ENCODE data around the gene MYORG.

DNA sequence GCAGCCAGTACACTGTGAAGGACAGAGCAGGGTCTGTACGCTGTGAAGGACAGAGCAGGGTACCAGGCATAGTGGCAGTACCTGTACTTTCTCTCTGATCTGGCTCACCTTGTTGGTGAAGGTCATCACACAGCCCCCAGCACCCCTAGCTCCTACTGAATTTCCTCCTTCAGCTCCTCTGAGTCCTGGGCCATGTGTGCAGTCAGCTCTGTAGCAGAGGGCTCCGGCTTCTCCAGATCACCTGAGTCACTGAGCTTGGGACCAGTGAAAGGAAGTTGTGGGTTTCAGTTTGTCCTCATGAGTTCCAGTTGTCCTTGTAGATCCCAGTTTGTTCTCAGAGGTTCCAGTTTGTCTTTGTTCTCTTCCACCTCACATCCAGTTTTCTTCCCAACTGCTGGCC, 41.8 kb downstream of the MYORG start:
- TF ChIP-seq, protein P1, sequence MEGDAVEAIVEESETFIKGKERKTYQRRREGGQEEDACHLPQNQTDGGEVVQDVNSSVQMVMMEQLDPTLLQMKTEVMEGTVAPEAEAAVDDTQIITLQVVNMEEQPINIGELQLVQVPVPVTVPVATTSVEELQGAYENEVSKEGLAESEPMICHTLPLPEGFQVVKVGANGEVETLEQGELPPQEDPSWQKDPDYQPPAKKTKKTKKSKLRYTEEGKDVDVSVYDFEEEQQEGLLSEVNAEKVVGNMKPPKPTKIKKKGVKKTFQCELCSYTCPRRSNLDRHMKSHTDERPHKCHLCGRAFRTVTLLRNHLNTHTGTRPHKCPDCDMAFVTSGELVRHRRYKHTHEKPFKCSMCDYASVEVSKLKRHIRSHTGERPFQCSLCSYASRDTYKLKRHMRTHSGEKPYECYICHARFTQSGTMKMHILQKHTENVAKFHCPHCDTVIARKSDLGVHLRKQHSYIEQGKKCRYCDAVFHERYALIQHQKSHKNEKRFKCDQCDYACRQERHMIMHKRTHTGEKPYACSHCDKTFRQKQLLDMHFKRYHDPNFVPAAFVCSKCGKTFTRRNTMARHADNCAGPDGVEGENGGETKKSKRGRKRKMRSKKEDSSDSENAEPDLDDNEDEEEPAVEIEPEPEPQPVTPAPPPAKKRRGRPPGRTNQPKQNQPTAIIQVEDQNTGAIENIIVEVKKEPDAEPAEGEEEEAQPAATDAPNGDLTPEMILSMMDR (IDR thresholded peaks at IDR 0.05; ENCODE audit: low read depth, low read length, missing input control): no peak
- TF ChIP-seq HNF4A (conservative IDR thresholded peaks at IDR 0.05) (no peak), TAF1 (conservative IDR thresholded peaks at IDR 0.05) (no peak), RAD21 (IDR thresholded peaks at IDR 0.05) (no peak), JUND (IDR thresholded peaks at IDR 0.05) (no peak), HNF4G (IDR thresholded peaks at IDR 0.05) (no peak), MAX (IDR thresholded peaks at IDR 0.05) (no peak), RXRA (IDR thresholded peaks at IDR 0.05) (no peak), EGR1 (IDR thresholded peaks at IDR 0.05; ENCODE audit: low read depth in 2 of 2) (no peak)
- TF ChIP-seq, protein P2, sequence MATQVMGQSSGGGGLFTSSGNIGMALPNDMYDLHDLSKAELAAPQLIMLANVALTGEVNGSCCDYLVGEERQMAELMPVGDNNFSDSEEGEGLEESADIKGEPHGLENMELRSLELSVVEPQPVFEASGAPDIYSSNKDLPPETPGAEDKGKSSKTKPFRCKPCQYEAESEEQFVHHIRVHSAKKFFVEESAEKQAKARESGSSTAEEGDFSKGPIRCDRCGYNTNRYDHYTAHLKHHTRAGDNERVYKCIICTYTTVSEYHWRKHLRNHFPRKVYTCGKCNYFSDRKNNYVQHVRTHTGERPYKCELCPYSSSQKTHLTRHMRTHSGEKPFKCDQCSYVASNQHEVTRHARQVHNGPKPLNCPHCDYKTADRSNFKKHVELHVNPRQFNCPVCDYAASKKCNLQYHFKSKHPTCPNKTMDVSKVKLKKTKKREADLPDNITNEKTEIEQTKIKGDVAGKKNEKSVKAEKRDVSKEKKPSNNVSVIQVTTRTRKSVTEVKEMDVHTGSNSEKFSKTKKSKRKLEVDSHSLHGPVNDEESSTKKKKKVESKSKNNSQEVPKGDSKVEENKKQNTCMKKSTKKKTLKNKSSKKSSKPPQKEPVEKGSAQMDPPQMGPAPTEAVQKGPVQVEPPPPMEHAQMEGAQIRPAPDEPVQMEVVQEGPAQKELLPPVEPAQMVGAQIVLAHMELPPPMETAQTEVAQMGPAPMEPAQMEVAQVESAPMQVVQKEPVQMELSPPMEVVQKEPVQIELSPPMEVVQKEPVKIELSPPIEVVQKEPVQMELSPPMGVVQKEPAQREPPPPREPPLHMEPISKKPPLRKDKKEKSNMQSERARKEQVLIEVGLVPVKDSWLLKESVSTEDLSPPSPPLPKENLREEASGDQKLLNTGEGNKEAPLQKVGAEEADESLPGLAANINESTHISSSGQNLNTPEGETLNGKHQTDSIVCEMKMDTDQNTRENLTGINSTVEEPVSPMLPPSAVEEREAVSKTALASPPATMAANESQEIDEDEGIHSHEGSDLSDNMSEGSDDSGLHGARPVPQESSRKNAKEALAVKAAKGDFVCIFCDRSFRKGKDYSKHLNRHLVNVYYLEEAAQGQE (IDR thresholded peaks at IDR 0.05): no peak
- TF ChIP-seq, protein P3, sequence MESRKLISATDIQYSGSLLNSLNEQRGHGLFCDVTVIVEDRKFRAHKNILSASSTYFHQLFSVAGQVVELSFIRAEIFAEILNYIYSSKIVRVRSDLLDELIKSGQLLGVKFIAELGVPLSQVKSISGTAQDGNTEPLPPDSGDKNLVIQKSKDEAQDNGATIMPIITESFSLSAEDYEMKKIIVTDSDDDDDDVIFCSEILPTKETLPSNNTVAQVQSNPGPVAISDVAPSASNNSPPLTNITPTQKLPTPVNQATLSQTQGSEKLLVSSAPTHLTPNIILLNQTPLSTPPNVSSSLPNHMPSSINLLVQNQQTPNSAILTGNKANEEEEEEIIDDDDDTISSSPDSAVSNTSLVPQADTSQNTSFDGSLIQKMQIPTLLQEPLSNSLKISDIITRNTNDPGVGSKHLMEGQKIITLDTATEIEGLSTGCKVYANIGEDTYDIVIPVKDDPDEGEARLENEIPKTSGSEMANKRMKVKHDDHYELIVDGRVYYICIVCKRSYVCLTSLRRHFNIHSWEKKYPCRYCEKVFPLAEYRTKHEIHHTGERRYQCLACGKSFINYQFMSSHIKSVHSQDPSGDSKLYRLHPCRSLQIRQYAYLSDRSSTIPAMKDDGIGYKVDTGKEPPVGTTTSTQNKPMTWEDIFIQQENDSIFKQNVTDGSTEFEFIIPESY (IDR thresholded peaks at IDR 0.05): no peak

Data from liver (tissue), 3 donors.